ENCODE data around the gene MYO3A. TPM values are rescaled to one million over a fixed set of nuclear protein-coding genes. Genes with fewer than 3 reads are reported as not detected.
A peak's percentile ranks its signal among the peaks of the same experiment; 100 is the strongest.

The MYO3A gene
- polyA plus RNA-seq, 3 donors = not detected

- H3K9ac ChIP-seq (ENCODE audit: insufficient read depth, low read length, poor library complexity, severe bottlenecking) = no peak overlapping the region
- H3K36me3 ChIP-seq (replicated peaks in 1 of 2; ENCODE audit: control insufficient read depth in 1 of 2, insufficient read depth in 2 of 2, low read length in 2 of 2) = no peaks in the 10 kb centered on the region
- Mint-ChIP-seq H3K9me3 (peaks cover 0 to 25% (median 19%) of the 10 kb centered on the region in 7 donors), H3K27me3 (ENCODE audit: low read depth in 3 of 3) (peaks cover 0 to 62% (median 61%) of the 10 kb centered on the region in 3 donors), H3K4me3 (peak overlapping the region in 1 of 2 donors; percentile 68), H3K36me3 (peaks cover 0 to 11% of the 10 kb centered on the region in 2 donors), H3K27ac (no peak overlapping the region), H3K4me1 (peaks cover 17% of the 10 kb centered on the region)
- no peak for TF ChIP-seq CTCF (IDR thresholded peaks at IDR 0.05)
- H3K79me2 ChIP-seq (ENCODE audit: insufficient read depth, low read length) = no peaks in the 10 kb centered on the region
- H3K9me3 ChIP-seq (replicated peaks in 1 of 2; ENCODE audit: control insufficient read depth in 1 of 2, insufficient read depth in 1 of 2, low read length in 2 of 2) = peaks cover 0 to 36% of the 10 kb centered on the region in 2 donors
- H3K4me2 ChIP-seq (replicated peaks; ENCODE audit: extremely low read depth, low read length, poor library complexity, severe bottlenecking) = no peak overlapping the region
- H3K27me3 ChIP-seq (ENCODE audit: control insufficient read depth in 2 of 2, insufficient read depth in 2 of 2, low read length in 2 of 2) = peaks cover 74 to 92% of the 10 kb centered on the region in 2 donors
- no peaks in the 10 kb centered on the region for H3K4me1 ChIP-seq (ENCODE audit: control insufficient read depth in 1 of 2, insufficient read depth in 2 of 2, low read length in 2 of 2)
- H3K4me3 ChIP-seq (replicated peaks in 1 of 3; ENCODE audit: low read depth in 2 of 3, low read length in 3 of 3) = no peak overlapping the region
- DNase-seq = no peak
- no peaks in the 10 kb centered on the region for H4K20me1 ChIP-seq (ENCODE audit: insufficient read depth, low read length)
- intact Hi-C loops (cut with micrococcal nuclease) = no loop called here
- no peak overlapping the region for H3K27ac ChIP-seq (ENCODE audit: low read depth in 1 of 2, low read length in 2 of 2)
- no peak overlapping the region for H2AFZ ChIP-seq (ENCODE audit: insufficient read depth, low read depth, low read length, poor library complexity, severe bottlenecking)
- 5% methylated on average over 11 of the region's 12 CpGs for WGBS (ENCODE audit: insufficient coverage)
Observed at GRCh38 chr10:26212511-26212910, 278.5 kb downstream of the MYO3A start.

GRCh38 chr10:26213157-26213800, 279.2 kb downstream of the MYO3A start:
- intact Hi-C loops (cut with micrococcal nuclease) = no loop called here
- Mint-ChIP-seq H3K27ac (no peak overlapping the region), H3K36me3 (peaks cover 0 to 11% of the 10 kb centered on the region in 2 donors), H3K4me3 (peak overlapping the region in 1 of 2 donors; percentile 88), H3K4me1 (peaks cover 17% of the 10 kb centered on the region), H3K9me3 (peaks cover 0 to 28% (median 19%) of the 10 kb centered on the region in 7 donors), H3K27me3 (ENCODE audit: low read depth in 3 of 3) (peaks cover 0 to 69% (median 65%) of the 10 kb centered on the region in 3 donors)
- no peak overlapping the region for H3K9ac ChIP-seq (ENCODE audit: insufficient read depth, low read length, poor library complexity, severe bottlenecking)
- H3K4me3 ChIP-seq (replicated peaks in 1 of 3; ENCODE audit: low read depth in 2 of 3, low read length in 3 of 3) = no peak overlapping the region
- H3K4me2 ChIP-seq (replicated peaks; ENCODE audit: extremely low read depth, low read length, poor library complexity, severe bottlenecking) = no peak overlapping the region
- no peak overlapping the region for H3K27ac ChIP-seq (ENCODE audit: low read depth in 1 of 2, low read length in 2 of 2)
- H3K9me3 ChIP-seq (replicated peaks in 1 of 2; ENCODE audit: control insufficient read depth in 1 of 2, insufficient read depth in 1 of 2, low read length in 2 of 2) = peaks cover 0 to 40% of the 10 kb centered on the region in 2 donors
- H3K27me3 ChIP-seq (ENCODE audit: control insufficient read depth in 2 of 2, insufficient read depth in 2 of 2, low read length in 2 of 2) = peaks cover 73 to 95% of the 10 kb centered on the region in 2 donors
- H4K20me1 ChIP-seq (ENCODE audit: insufficient read depth, low read length) = no peaks in the 10 kb centered on the region
- 48% methylated on average over 9 of the region's 11 CpGs for WGBS (ENCODE audit: insufficient coverage)
- no peak for DNase-seq
- H2AFZ ChIP-seq (ENCODE audit: insufficient read depth, low read depth, low read length, poor library complexity, severe bottlenecking) = no peak overlapping the region
- TF ChIP-seq CTCF (IDR thresholded peaks at IDR 0.05) = no peak
- H3K79me2 ChIP-seq (ENCODE audit: insufficient read depth, low read length) = no peaks in the 10 kb centered on the region
- H3K36me3 ChIP-seq (replicated peaks in 1 of 2; ENCODE audit: control insufficient read depth in 1 of 2, insufficient read depth in 2 of 2, low read length in 2 of 2) = no peaks in the 10 kb centered on the region
- H3K4me1 ChIP-seq (ENCODE audit: control insufficient read depth in 1 of 2, insufficient read depth in 2 of 2, low read length in 2 of 2) = no peaks in the 10 kb centered on the region
